ENCODE measurements around the gene TBCK. TPM values are rescaled to one million over a fixed set of nuclear protein-coding genes. Genes with fewer than 3 reads are reported as not detected.
"Not testable (repeated sequence)": the region's sequence is repeated elsewhere in the genome, so short reads cannot be mapped to it uniquely, and the experiment has no call there.

The TBCK gene
- total RNA-seq, 1 experiment from 2014 or later: 13.8 TPM

GRCh38 chr4:106231931-106232330, 84.1 kb downstream of the TBCK start:
- DNase-seq (ENCODE audit: low read depth): no peak

DNA sequence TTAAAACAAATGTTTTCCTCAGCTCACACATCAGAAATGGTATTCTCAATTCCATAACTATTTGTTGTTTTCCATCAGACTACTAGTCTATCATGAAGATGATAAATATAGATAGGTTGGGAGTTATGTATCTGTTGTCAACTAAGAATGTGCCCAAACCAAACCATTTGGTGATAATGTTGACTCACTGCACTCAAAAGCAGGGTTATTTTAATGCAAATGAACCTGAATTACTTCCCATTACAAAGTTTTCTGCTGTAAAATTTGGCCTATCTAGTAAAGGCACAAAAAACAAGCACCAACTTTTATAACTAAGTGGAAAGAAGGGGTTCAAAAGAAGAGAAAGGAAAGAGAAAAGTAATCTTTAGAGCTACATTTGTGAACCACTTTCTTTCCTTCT, 93.5 kb downstream of the TBCK start:
- no peak for DNase-seq (ENCODE audit: low read depth)

DNA sequence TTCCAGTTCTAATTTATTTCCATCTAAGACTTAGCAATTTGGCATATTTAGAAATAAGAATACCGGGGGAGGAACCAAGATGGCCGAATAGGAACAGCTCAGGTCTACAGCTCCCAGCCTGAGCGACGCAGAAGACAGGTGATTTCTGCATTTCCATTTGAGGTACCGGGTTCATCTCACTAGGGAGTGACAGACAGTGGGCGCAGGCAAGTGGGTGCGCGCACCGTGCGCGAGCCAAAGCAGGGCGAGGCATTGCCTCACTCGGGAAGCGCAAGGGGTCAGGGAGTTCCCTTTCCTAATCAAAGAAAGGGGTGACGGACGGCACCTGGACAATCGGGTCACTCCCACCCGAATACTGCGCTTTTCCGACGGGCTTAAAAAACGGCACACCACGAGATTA, 102.7 kb downstream of the TBCK start:
- not testable (repeated sequence) for DNase-seq (ENCODE audit: low read depth)

DNA sequence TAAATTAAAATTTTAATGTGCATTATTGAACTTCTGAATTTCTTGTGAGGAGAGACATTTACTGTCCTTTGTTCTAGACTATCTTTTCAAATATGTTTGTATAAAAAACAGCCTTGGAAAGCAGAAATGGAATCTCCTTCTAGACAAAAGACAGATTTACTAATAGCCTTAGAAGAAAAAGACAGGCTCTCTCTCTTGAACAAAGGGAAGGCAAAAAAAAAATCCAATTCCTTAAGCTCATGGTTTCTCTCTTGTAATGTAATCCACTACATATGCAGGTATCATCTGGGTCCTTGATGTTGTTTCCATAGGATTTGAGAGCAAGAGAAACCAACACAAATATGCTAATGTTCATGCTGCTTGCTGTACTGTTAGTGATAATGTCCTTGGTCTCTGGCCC, 106.0 kb downstream of the TBCK start:
- no peak for DNase-seq (ENCODE audit: low read depth)

DNA sequence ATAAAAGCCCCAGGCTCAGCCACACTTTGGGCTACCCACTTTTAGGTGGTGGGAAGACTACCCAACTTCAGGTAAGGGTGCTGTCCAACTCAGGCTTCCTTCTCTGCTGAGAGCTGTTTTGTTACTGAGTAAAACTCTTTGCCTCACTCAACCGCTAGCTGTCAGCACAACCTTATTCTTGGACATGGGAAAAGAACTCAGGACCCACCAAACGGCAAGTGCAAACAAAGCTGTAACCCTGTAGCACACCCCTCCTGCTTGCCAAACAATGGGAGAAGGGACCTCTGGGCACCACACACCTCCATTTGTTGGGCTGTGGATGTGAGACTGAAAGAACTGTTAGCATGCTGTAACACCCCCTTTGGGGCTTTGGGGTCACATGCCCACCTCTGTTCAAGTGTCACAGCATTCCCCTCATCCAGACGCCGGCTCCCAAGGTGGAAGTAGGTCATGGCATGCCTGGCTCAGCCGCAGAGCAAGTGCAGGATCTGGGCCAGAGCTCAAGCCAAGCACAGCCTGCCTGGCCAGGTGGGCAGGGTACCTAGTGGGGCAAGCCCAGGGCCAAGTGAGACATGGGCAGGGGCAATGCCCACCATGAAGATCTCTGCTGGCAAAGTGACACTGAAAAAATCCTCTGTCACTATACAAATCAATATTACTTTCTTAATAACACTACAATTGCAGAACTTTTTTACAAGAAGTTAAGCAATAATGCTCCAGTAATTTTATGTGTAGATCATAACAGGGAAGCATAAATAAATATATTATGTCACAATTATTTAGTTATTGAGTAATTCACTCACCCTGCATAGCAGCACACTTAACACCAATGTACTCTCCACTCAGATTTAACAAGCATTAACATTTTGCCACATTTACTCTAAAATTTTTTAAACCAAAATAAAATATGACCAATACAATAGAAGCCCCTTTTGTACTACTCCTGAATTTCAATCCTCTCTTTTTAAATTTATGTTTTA, 107.2 kb downstream of the TBCK start:
- DNase-seq (ENCODE audit: low read depth): no peak

DNA sequence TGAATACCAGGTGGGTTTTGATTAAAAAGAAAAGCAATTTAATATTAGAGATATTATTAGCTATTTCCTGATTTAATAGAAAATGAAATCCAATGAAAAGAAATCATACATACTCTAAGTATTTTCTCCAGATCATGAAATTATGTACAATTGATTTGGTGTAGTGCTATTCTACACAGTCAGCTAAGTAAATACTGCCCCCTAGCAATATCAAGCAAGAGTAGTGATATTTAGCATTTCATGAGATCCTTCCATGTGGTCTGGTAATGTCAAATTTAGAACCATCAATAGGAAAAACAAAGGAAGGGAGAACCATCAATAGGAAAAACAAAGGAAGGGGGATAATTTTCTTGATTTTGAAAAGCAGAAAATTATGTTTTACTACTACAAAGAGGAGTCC, 114.6 kb downstream of the TBCK start:
- DNase-seq (ENCODE audit: low read depth): no peak

DNA sequence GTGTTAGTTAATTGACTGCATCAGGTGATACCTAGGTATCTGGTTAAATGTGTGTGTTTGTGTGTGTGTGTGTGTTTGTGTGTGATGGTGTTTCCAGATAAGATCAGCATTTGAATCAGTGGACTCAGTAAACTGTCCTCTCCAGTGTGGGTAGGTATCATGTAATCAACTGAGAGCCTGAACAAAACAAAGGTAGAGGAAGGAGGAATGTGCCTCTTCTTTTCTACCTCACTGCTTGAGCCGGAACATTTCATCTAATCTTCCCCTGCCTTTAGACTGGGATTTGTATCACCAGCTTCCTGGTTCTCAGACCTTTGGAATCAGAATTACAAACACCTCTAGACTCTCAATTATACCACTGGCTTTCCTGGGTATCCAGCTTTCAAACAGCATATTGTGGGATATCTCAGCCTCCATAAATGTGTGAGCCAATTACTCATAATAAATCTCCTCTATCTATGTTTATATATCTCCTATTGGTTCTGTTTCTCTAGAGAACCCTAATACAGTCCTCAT, 120.5 kb downstream of the TBCK start:
- no peak for DNase-seq (ENCODE audit: low read depth)

GRCh38 chr4:106194801-106195200, 121.2 kb downstream of the TBCK start:
- DNase-seq (ENCODE audit: low read depth): no peak

DNA sequence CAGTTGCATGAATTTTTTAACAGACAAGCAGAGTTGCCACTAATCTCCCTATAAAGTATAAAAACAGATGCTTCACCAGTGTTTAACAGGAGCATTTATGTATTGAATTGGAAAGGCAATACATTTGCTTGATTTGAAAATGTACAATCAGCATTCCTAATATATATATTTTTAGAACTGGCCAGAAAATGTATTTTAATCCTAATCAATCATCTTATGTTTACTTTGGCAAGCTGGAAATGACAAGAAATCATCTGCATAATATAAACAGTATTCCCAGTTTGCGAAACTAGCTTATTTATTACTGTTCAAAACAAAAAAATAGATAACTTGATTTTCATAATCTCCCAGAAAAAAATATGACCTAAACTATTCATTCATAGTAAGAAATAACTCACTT, 123.9 kb downstream of the TBCK start:
- no peak for DNase-seq (ENCODE audit: low read depth)

GRCh38 chr4:106186201-106186600, 129.8 kb downstream of the TBCK start:
- DNase-seq (ENCODE audit: low read depth): no peak

DNA sequence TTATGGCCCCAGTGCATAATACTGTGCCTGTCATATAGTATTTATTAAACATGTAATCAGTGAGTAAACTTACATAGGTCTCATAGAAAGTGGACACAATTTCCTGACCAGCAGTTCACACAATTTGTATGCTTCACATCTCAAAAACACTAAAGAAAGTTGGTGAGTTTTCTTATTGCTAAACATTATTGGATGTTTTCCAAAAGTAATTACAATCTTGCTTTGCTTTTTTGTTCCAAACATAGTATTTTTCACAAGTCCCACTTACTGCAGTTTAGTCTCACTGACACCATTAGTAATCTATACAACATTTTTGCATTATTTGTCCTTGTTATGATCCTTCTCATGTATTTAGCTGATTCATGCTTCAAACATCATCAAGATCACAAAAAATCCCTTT, 132.5 kb downstream of the TBCK start:
- no peak for DNase-seq (ENCODE audit: low read depth)

DNA sequence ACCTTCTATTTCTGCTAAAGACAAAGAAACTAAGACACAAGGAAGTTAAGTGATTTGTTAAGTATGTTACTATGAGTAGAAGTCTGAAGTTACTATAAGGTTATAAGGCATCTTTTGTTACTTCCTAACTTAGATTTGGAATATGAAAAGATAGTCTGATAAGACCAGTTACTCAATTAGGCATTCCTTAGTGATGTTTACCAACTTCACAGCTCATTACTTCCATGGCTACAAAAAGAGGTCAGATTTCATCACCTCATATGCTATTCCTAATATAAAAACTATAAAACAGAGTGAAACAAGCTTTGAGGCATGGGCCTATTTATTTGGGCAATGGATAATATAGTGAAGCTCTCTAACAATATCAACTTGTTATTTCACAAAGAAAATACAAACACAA, 143.1 kb downstream of the TBCK start:
- no peak for DNase-seq (ENCODE audit: low read depth)

DNA sequence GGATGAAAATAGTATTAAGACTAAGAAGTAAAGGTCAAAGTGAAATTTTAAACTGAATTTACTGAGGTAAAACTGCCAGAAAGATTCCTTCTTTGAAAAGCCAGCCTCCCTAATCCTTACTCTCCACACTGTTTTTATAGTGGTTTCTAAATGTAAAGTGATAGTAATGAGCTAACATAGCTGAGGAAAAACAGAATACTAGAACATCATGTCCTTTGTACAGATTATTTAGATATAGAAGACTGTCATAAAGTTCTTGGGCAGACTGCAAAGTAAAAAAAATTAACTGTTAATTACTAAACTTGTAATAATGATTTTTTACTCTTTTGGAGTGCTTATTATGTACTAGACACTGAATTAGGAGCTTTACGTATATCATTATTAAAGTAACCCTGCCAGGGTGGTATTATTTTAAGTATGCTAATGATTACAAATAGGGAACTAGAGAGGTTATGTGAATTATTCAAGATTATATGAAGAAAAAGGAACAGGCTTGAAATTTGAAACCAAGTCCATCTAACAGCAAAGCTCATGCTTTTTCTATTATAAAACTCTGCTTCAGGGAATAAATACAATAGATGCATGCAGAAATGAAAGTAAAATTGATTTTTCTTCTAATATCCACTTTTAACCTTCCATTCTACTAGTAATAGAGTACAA, 150.5 kb downstream of the TBCK start:
- no peak for DNase-seq (ENCODE audit: low read depth)

DNA sequence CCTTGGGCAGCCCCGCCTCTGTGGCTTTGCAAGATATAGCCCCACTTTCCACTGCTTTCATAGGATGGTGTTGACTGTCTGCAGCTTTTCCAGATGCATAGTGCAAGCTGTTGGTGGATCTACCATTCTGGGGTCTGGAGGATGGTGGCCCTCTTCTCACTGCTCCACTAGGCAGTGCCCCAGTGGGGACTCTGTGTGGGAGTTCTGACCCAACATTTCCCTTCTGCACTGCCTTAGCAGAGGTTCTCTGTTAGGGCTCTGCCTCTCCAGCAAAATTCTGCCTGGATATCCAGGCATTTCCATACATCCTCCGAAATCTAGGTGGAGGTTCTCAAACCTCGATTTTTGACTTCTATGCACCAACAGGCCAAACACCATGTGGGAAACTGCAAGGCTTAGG, 153.7 kb downstream of the TBCK start:
- DNase-seq (ENCODE audit: low read depth): no peak

DNA sequence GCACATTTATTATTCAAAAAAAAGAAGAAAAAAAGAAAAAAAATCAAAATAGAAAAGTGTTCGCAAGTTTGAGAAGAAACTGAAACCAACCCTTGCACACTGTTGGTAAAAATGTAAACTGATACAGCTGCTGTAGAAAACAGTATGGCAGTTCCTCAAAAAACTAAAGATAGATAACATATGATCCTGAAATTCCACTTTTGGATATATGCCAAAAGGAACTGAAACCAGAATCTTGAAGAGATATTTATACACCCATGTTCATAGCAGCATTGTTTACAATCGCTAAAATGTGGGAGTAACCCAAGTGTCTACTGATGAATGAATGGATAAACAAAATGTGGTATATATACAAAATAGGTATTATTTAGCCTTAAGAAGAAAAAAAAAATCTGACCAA, 155.4 kb downstream of the TBCK start:
- no peak for DNase-seq (ENCODE audit: low read depth)

DNA sequence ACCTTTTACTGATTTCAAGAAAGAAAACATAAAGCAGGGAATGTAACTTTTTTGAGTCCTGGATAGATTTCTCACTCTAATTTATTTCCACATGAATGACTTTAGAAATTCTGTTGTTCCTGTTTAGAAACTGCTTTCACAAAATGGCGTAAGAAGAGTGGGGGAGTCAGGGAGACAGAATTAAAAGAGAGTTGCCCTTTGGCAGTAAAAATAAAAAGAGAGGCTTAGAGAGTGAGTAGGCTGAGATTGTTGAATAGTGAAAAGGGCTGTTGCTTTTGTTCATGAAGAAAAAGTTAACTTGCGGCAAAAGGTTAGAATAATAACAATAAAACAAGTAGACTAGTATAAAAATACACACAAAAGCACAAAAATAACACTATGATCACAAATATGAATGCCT, 166.1 kb downstream of the TBCK start:
- DNase-seq (ENCODE audit: low read depth): no peak

DNA sequence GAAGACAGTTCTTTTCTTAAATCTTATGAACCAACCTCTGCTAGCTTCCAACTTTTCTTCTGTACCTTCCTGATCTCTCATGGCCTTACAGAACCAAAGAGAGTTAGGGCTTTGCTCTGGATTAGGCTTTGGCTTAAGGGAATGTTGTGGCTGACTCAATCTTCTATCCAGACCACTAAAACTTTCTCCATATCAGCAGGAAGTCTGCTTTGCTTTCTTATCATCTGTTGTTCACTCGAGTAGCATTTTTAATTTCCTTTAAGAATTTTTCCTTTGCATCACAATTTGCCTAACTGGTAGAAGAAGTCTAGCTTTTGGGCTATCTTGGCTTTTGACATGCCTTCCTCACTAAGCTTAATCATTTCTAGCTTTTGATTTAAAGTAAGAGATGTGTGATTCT, 167.0 kb downstream of the TBCK start:
- no peak for DNase-seq (ENCODE audit: low read depth)

GRCh38 chr4:106142616-106143127, 173.3 kb downstream of the TBCK start:
- DNase-seq (ENCODE audit: low read depth): no peak

DNA sequence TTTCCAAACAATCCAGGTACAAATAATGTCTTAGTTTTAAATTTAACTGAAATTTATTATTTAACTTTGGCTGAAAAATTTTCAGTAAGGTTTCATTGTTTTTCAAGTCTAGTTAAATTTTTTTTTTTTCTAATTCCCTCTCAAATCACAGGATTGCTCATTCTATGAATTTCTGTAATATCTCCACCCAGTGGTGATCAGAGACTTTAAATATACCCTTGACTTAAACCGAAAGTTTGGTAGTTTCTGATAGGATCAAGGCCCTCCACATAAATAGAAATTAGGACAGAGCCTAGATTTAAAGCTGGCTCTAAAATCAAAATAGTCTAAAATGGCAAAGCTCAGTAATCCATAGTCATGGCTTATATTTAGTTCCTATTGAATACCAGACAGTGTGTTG, 175.4 kb downstream of the TBCK start:
- DNase-seq (ENCODE audit: low read depth): no peak

DNA sequence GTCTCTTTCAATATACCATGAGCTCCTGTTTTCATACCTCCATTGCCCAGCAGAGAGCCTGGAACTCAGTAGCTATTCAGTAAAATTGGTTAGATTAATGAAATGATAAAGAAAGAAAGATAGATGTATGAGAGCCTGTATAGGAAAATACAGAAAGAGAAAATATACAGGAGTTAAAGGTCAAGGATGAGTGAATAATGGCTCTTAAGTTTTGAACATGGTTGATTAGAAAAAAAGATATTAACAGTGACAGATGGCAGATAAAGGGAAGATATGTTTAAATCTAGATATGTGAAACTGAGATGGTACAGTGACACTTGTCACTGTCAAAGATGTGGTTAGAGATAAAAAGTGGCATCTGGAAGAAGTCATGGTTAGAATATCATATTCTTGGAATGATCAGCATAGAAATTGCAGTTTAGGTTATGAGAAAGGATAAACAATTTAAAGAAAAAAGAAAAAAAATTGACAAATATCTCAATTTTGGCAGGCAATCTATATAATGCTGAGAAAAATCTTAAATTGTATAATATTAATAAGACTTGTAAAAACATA, 179.2 kb downstream of the TBCK start:
- DNase-seq (ENCODE audit: low read depth): no peak

GRCh38 chr4:106132045-106132444, 184.0 kb downstream of the TBCK start:
- no peak for DNase-seq (ENCODE audit: low read depth)

DNA sequence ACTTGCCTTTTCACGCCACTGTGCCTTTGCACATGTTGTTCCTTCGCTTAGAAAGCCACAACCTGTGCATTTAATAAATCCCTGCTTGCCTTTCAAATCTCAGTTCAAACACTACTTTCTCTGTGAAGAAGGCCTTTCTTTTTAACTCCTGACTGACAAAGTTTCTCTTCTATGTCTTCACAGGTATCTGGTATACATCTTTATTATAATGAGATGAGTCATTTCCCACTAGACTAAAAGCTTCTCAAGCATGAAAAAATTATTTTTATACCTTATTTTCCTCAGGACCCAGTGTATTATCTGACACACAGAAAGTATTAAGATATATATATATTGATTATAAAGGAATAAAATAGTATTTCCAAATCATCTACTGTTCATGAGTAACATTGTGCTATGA, 189.9 kb downstream of the TBCK start:
- no peak for DNase-seq (ENCODE audit: low read depth)
